ENCODE data around the gene HCFC1.

The HCFC1 gene

DNA sequence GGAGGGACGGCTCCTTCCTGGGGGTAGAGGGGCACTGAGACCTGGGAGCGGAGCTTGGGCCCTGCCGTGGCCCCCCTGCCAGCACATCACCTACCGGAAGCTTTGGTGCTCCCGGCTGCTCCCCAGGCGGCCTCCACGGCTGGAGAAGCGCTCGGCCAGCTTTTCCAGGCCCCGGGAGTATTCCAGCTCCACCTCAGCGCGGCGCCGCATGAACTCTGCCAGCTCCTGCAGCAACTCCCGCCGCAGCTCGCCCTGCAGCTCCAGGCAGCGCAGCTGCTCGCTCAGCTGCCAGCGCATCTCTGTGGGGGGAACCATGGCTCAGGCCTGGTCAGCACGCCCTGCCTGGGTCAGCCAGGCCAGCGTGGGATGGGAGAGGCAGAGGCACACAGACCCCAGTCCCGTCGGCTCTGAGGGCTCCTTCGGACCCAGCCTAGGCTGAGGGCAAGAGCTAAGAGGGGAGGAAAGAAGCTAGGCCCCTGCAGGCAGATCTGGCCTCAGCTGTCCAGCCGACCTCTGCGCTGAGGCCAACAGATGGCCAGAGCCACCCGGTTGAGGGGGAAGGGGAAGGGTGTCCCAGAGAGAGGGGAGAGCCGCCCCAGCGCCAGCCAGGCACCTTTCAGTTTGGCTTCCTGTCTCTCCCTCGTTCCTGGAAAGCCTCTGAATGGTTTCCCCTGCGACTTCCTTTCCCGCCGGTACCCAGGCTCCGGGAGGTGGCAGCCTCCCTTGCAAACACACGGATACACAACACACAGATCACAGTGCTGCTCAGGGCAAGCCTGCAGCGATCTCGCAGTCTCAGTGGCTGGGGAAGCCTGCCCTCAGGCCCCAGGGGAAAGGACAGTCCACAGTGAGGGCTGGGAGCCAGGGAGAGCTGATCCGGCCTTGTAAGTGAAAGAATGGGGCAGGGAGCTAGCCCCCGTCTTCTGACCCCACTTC is 49.8 kb downstream of the HCFC1 start:
- TF ChIP-seq FOXA1 (IDR thresholded peaks at IDR 0.05) (no peak), FOXM1 (IDR thresholded peaks at IDR 0.05; ENCODE audit: borderline replicate concordance) (no peak), LEF1 (IDR thresholded peaks at IDR 0.05; ENCODE audit: borderline replicate concordance) (no peak), HDGF (IDR thresholded peaks at IDR 0.05; ENCODE audit: borderline replicate concordance) (no peak), NFRKB (IDR thresholded peaks at IDR 0.05) (no peak), ARNT (IDR thresholded peaks at IDR 0.05) (no peak), ZNF384 (IDR thresholded peaks at IDR 0.05) (no peak), FOXK2 (IDR thresholded peaks at IDR 0.05) (no peak), TARDBP (IDR thresholded peaks at IDR 0.05) (no peak), SP1 (IDR thresholded peaks at IDR 0.05) (no peak), SUZ12 (IDR thresholded peaks at IDR 0.05) (no peak), CTBP1 (IDR thresholded peaks at IDR 0.05; ENCODE audit: borderline replicate concordance) (no peak), L3MBTL2 (conservative IDR thresholded peaks at IDR 0.05) (no peak), BHLHE40 (IDR thresholded peaks at IDR 0.05; ENCODE audit: borderline replicate concordance) (no peak), ELF4 (IDR thresholded peaks at IDR 0.05) (no peak)
- TF ChIP-seq, protein P1, sequence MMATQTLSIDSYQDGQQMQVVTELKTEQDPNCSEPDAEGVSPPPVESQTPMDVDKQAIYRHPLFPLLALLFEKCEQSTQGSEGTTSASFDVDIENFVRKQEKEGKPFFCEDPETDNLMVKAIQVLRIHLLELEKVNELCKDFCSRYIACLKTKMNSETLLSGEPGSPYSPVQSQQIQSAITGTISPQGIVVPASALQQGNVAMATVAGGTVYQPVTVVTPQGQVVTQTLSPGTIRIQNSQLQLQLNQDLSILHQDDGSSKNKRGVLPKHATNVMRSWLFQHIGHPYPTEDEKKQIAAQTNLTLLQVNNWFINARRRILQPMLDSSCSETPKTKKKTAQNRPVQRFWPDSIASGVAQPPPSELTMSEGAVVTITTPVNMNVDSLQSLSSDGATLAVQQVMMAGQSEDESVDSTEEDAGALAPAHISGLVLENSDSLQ (IDR thresholded peaks at IDR 0.05): no peak
- POLR2A ChIA-PET: interaction anchor here (1.4 to 1.8 kb wide), 2 partner anchors 25 to 51 kb away, joined by 4 read pairs; partner anchors contain the start of gene TMEM187
- DNase-seq (ENCODE audit: extremely low spot score): no peak
- CTCF ChIA-PET: interaction anchor here (0.6 to 9.2 kb wide), 6 partner anchors 11 to 387 kb away, joined by 3 to 100 read pairs (median 10); partner anchors contain the start of gene RENBP

DNA sequence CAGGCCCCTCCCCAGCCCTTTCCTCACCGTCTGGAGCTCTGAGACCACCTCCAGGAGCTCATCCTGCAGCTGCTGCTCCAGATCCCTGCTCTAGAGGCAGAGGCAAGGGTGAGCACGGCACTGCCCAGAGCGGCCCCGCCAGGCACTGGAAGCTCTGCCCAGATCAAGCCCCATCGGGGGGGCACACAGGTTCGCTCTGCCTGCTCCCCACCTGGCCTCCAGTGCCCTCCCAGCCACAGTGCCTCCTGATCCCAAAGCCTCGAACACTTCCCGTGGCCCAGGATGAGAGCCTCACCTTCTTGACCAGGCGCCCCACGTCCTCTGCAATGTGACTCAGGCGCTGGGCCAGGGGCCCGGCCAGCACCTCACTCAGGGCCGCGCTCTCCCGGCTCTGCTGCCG is 50.5 kb downstream of the HCFC1 start:
- no peak for TF ChIP-seq LEF1 (IDR thresholded peaks at IDR 0.05; ENCODE audit: borderline replicate concordance)
- TF ChIP-seq, protein P1 (IDR thresholded peaks at IDR 0.05): no peak
- no peak for TF ChIP-seq TARDBP (IDR thresholded peaks at IDR 0.05)
- TF ChIP-seq SUZ12 (IDR thresholded peaks at IDR 0.05): no peak
- no peak for TF ChIP-seq CTBP1 (IDR thresholded peaks at IDR 0.05; ENCODE audit: borderline replicate concordance)
- no peak for TF ChIP-seq L3MBTL2 (conservative IDR thresholded peaks at IDR 0.05)
- no peak for TF ChIP-seq FOXM1 (IDR thresholded peaks at IDR 0.05; ENCODE audit: borderline replicate concordance)
- no peak for TF ChIP-seq NFRKB (IDR thresholded peaks at IDR 0.05)
- no peak for TF ChIP-seq SP1 (IDR thresholded peaks at IDR 0.05)
- no peak for TF ChIP-seq FOXK2 (IDR thresholded peaks at IDR 0.05)
- TF ChIP-seq BHLHE40 (IDR thresholded peaks at IDR 0.05; ENCODE audit: borderline replicate concordance): no peak
- no peak for TF ChIP-seq ELF4 (IDR thresholded peaks at IDR 0.05)
- TF ChIP-seq ZNF384 (IDR thresholded peaks at IDR 0.05): no peak
- TF ChIP-seq HDGF (IDR thresholded peaks at IDR 0.05; ENCODE audit: borderline replicate concordance): no peak
- TF ChIP-seq ARNT (IDR thresholded peaks at IDR 0.05): no peak
- TF ChIP-seq FOXA1 (IDR thresholded peaks at IDR 0.05): no peak
- no peak for DNase-seq (ENCODE audit: extremely low spot score)
- POLR2A ChIA-PET: no interaction called here
- CTCF ChIA-PET: interaction anchor here (0.6 to 9.2 kb wide), 3 partner anchors 10 to 387 kb away, joined by 3 to 100 read pairs (median 42); partner anchors contain the start of gene RENBP

DNA sequence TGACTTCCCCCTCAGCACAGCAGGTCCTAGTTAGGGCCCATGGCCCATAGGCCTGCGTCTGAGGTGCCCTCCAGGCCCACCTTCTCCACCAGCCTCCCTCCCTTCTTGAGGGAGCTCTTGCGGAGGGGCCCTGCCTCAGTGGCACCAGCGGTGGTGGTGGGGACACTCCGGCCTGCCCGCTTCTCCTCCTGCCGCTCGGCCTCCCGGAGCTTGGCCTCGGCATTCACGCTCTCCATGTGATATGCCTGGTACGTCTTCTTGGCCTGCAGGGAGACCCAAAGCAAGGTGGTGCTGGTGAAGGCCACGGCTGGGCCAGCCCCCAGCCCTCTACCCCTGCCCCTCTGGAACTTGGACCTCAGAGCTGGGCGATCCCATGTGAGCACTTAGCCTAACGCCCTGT is 51.1 kb downstream of the HCFC1 start:
- ChIA-PET CTCF (interaction anchor here (2.2 to 4.7 kb wide), 2 partner anchors 10 to 26 kb away, joined by 5 to 42 read pairs; no protein-coding TSS in a partner anchor), POLR2A (interaction anchor here (3.0 kb wide), 1 partner anchor 7 kb away, joined by 25 read pairs; no protein-coding TSS in a partner anchor)
- TF ChIP-seq FOXM1 (IDR thresholded peaks at IDR 0.05; ENCODE audit: borderline replicate concordance): no peak
- TF ChIP-seq SP1 (IDR thresholded peaks at IDR 0.05): no peak
- TF ChIP-seq ARNT (IDR thresholded peaks at IDR 0.05): no peak
- no peak for TF ChIP-seq HDGF (IDR thresholded peaks at IDR 0.05; ENCODE audit: borderline replicate concordance)
- no peak for TF ChIP-seq TARDBP (IDR thresholded peaks at IDR 0.05)
- DNase-seq (ENCODE audit: extremely low spot score): no peak

DNA sequence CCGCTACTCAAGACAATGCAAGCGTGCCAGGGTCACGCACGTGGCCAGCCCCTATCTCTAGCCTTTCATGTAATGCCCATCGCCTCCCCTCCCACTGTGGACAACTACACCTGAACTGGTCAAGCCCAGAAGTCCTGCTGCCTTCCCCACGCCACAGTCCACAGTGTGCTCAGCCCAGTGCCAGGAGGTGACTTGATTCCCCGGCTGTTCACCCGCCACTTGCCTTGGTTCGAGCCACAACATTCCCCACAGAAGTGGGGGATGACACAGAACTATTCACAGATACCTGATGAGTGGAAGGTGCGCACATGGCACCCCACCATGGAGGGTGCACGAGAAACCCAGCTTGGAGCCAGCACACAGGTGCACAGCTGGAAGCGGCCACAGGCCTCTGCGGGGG is 52.3 kb downstream of the HCFC1 start:
- ChIA-PET CTCF (interaction anchor here (2.2 kb wide), 1 partner anchor 28 kb away, joined by 5 read pairs; no protein-coding TSS in a partner anchor), POLR2A (interaction anchor here (3.0 kb wide), 1 partner anchor 9 kb away, joined by 25 read pairs; no protein-coding TSS in a partner anchor)
- DNase-seq (ENCODE audit: extremely low spot score): no peak
- TF ChIP-seq ZNF384 (IDR thresholded peaks at IDR 0.05): no peak
- no peak for TF ChIP-seq HDGF (IDR thresholded peaks at IDR 0.05; ENCODE audit: borderline replicate concordance)
- TF ChIP-seq LEF1 (IDR thresholded peaks at IDR 0.05; ENCODE audit: borderline replicate concordance): no peak
- no peak for TF ChIP-seq TARDBP (IDR thresholded peaks at IDR 0.05)
- TF ChIP-seq FOXA1 (IDR thresholded peaks at IDR 0.05): no peak
- no peak for TF ChIP-seq BHLHE40 (IDR thresholded peaks at IDR 0.05; ENCODE audit: borderline replicate concordance)
- TF ChIP-seq NFRKB (IDR thresholded peaks at IDR 0.05): no peak
- TF ChIP-seq, protein P1 (IDR thresholded peaks at IDR 0.05): no peak
- TF ChIP-seq L3MBTL2 (conservative IDR thresholded peaks at IDR 0.05): no peak
- no peak for TF ChIP-seq SUZ12 (IDR thresholded peaks at IDR 0.05)
- no peak for TF ChIP-seq ELF4 (IDR thresholded peaks at IDR 0.05)
- no peak for TF ChIP-seq FOXK2 (IDR thresholded peaks at IDR 0.05)
- TF ChIP-seq CTBP1 (IDR thresholded peaks at IDR 0.05; ENCODE audit: borderline replicate concordance): no peak
- TF ChIP-seq SP1 (IDR thresholded peaks at IDR 0.05): no peak
- no peak for TF ChIP-seq ARNT (IDR thresholded peaks at IDR 0.05)
- no peak for TF ChIP-seq FOXM1 (IDR thresholded peaks at IDR 0.05; ENCODE audit: borderline replicate concordance)

DNA sequence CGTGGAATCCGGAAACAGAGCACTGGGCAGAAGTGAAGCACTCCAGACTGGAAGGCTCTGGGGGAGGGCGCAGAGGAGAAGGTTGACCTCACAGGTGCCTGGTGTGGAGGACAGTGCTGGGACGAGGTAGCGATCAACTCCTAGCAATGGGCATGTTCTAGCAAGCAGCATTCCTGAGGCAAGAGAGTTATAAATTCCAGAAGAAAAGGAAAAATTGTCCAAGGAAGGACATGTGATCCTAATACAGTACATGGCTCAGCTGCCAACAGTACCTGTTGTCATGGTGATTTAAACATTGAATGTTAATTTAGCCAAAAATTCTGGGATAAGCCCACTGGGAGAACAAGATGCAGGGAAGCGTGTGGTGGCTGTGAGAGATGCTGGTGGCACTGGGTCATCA is 53.7 kb downstream of the HCFC1 start:
- CTCF ChIA-PET: no interaction called here
- TF ChIP-seq LEF1 (IDR thresholded peaks at IDR 0.05; ENCODE audit: borderline replicate concordance): no peak
- TF ChIP-seq FOXK2 (IDR thresholded peaks at IDR 0.05): no peak
- no peak for TF ChIP-seq FOXM1 (IDR thresholded peaks at IDR 0.05; ENCODE audit: borderline replicate concordance)
- TF ChIP-seq HDGF (IDR thresholded peaks at IDR 0.05; ENCODE audit: borderline replicate concordance): no peak
- TF ChIP-seq NFRKB (IDR thresholded peaks at IDR 0.05): no peak
- no peak for TF ChIP-seq ELF4 (IDR thresholded peaks at IDR 0.05)
- TF ChIP-seq BHLHE40 (IDR thresholded peaks at IDR 0.05; ENCODE audit: borderline replicate concordance): no peak
- TF ChIP-seq, protein P1 (IDR thresholded peaks at IDR 0.05): no peak
- no peak for TF ChIP-seq SP1 (IDR thresholded peaks at IDR 0.05)
- TF ChIP-seq CTBP1 (IDR thresholded peaks at IDR 0.05; ENCODE audit: borderline replicate concordance): no peak
- no peak for TF ChIP-seq FOXA1 (IDR thresholded peaks at IDR 0.05)
- no peak for TF ChIP-seq TARDBP (IDR thresholded peaks at IDR 0.05)
- TF ChIP-seq ZNF384 (IDR thresholded peaks at IDR 0.05): no peak
- TF ChIP-seq SUZ12 (IDR thresholded peaks at IDR 0.05): no peak
- DNase-seq (ENCODE audit: extremely low spot score): no peak
- POLR2A ChIA-PET: interaction anchor here (3.0 kb wide), 1 partner anchor 10 kb away, joined by 25 read pairs; no protein-coding TSS in a partner anchor
